ENCODE results near the gene SHANK1.
"Not testable (repeated sequence)": the region's sequence is repeated elsewhere in the genome, so short reads cannot be mapped to it uniquely, and the experiment has no call there.

The SHANK1 gene

DNA sequence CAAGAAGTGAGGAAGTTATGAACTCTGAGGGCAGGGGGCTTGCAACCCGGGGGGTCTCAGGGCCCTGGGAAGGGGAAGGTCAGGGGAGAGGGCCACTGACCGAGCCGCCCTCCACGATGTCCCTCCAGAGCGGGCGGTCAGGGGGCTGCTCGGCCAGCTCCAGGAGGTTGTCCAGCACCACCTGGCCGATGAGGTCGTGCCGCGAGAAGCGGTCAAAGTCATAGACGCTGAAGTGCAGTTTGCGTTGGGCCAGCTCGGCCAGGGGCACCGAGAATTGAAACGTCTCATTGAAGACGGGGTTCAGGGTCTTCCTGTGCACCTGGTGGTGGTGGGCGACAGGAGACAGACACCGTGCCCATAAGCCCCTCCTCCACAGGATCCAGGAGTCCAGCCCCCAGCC, 90.4 kb downstream of the SHANK1 start:
- DNase-seq = no peak

DNA sequence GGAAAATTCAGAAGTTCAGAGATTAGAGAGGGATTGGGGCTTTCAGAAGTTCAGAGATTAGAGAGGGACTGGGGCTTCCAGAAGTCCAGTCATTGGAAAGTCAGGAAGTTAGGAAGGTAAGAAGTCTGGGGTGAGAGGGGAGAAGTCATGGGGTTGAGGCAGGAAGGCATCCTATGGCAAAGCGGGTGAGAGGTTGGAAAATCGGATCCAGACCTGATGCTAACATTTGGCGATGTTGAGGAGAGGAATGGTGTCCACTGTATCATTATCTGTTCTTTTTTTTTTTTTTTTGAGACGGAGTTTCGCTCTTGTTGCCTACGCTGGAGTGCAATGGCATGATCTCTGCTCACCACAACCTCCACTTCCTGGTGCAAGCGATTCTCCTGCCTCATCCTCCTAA, 91.1 kb downstream of the SHANK1 start:
- DNase-seq = no peak

DNA sequence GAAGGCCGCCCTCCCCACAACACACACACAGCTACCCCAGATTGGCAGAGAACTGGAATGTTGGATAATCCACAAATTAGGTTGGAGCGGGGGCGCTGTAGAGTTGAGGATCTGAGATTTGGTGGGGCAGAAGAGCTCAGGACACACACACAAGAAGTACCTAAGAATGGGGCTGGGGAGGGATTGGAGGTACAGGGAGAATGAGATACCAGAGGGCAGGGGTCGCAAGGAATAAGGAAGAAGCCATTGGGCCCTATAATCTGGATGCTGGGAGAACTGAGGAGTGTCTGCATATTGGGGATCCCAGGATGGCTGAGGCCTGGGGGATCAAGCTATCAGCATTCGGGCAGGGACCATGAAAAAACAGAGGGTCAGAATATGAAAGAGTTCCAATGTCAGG, 91.5 kb downstream of the SHANK1 start:
- no peak for DNase-seq

DNA sequence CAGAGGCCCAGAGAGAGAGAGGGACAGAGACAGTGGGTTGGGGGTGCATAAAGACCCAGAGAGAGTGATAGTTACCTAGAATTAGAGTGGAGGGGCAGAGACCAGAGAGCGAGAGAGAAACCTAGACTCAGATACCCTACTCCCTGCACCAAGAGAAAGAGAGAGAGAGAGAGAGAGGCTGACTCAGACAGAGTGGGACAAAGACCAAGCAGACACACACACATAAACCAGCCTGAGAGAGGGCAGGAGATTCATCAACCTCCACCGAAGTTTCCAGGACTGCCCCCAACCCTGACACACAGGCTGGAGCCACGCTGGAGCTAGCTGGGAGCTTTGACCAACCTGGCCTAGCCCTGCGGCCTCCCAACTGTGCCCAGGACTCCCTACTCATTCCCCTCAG, 92.8 kb downstream of the SHANK1 start:
- DNase-seq = no peak

DNA sequence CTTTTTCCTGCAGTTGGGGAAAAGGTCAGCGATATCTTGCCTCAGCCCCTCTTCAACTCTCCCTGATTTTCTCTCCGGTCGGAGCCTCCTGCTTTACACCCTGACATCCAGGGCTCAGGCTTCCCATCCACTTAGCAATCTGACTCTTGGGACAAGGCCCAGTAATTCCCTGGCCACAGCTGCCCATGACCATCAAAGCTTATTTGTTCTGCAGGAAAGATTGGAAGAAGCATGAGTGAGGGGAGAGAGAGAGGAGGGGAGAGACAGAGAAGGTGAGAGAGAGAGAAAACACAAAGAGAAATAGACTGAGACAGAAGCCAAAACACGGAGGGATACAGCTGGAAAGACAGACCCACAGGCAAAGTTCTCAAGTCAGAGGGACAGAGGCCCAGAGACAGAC, 93.6 kb downstream of the SHANK1 start:
- no peak for DNase-seq

DNA sequence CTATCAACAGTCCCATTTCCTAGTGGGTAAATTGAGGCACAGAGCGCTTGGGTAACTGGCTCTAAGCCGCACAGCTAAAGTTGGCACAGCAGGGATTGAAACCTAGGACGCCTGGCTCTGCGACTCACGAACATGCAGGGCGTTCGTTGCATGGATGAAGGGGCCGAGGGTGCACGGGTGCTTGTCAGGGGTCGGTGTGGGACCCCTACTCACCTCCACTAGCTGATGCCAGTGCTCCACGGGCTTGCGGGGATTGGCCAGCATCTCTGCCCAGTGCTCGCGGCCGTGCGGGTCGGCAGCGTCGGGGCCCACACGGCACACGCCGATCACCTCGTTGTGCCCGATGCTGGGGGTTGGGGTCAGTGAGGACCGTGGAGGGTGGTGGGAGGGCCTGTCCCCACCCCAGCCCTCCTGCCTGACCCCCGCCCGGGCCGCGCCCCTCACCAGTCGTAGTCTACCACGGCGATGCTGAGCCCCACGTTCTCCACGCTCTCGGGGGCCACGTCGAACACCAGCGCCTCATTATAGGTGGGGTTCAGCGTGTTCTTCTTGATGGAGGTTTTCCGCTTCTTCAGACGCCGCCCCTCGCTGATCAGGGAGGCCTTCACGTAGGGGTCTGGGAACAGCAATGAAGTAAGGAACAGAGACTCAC, 94.5 kb downstream of the SHANK1 start:
- DNase-seq = no peak

DNA sequence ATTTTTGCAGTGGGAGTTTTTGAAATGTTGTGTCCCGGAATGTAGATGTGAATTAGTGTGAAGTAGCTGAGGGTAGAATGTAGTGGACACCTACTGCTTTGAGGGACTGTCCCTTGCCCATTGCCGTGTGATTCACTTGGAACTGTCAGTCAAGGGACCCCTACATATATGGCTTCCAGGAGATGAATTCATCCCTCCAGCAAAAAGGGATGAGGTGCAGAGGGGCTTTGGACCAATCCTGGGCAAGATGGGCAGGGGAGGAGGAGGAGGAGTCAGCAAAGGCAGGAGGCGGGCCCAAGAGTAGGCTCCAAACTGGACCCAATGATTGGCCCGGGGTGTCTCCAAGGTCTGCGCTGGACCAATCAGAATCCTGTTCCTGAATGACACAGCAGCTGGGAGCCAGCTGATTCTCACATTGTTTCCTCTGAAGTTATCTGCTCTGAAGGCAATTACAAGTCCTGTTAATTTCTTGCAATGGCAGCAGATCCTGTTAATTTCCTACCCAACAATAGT, 99.2 kb downstream of the SHANK1 start:
- DNase-seq = not testable (repeated sequence)

DNA sequence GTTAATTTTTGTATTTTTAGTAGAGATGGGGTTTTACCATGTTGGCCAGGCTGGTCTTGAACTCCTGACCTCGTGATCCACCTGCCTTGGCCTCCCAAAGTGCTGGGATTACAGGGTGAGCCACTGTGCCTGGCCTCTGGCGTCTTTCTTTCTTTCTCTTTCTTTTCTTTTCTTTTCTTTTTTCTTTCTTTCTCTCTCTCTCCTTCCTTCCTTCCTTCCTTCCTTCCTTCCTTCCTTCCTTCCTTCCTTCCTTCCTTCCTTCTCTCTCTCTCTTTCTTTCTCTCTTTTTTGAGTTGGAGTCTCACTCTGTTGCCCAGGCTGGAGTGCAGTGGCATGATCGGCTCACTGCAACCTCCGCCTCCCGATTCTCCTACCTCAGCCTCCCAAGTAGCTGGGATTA, 100.4 kb downstream of the SHANK1 start:
- not testable (repeated sequence) for DNase-seq

DNA sequence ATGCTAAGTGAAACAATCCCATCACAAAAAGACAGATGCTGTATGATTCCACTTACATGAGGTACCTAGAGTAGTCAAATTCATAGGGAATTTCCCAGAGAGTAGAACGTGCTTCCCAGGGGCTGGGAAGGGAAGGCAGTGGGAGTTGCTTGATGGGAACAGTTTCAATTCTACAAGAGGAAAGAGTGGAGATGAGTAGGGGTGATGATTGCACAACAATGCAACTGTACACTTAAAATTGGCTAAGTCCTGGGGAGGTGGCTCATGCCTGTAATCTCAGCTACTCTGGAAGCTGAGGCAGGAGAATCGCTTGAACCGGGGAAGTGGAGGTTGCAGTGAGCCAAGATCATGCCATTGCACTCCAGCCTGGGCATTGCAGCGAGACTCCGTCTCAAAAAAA, 101.2 kb downstream of the SHANK1 start:
- DNase-seq = not testable (repeated sequence)

DNA sequence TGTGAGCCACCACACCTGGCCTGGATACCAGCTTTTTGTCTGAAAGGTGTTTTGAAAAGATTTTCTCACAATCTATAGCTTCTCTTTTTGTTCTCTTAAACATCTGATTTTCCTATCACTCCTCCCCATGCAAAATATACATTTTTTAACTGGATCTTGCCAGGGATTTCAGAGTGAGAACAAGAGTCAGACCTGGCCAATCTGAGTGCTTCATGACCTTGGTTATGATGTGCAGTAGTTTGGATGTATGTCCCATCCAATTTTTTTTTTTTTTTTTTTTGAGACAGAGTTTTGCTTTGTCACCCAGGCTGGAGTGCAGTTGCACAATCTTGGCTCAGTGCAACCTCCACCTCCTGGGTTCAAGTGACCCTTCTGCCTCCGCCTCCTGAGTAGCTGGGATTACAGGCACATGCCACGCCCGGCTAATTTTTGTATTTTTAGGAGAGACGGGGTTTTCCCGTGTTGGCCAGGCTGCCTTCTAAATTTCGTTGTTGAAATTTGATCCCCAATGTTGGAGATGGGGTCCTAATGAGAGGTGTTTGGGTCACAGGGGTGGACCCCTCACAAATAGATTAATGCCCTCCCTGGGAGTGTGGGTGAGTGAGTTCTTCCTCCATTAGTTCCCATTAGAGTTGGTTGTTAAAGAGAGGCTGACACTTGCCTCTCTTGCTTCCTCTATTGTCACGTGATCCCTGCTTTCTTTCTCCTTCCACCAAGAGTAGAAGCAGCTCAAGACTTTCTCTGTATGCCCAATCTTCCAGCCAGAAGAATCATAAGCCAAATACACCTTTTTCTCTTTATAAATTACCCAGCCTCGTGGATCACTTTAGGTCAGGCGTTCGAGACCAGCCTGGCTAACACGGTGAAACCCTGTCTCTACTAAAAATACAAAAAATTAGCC, 106.8 kb downstream of the SHANK1 start:
- DNase-seq = not testable (repeated sequence)

All from CD4-positive, alpha-beta T cell treated with Interleukin-6 for 4 hours (primary cell).